Ishikawa (cell line): ENCODE measurements around the gene ARPC1A.

Source experiments
- CEBPB ChIP-seq: IDR thresholded peaks from 2 replicates; pipeline ENCODE4 v1.6.1; 2012
- CREB1 ChIP-seq: IDR thresholded peaks from 2 replicates; pipeline ENCODE4 v1.6.1; 2012; ENCODE audit warnings: low read depth
- EGR1 ChIP-seq: IDR thresholded peaks from 2 replicates; pipeline ENCODE4 v1.6.1; 2012
- EP300 ChIP-seq: IDR thresholded peaks from 2 replicates; pipeline ENCODE4 v1.6.1; 2012; ENCODE audit warnings: borderline replicate concordance
- FOXM1 ChIP-seq: IDR thresholded peaks from 2 replicates; pipeline ENCODE4 v1.6.1; 2012; ENCODE audit warnings: low read depth, borderline replicate concordance
- MAX ChIP-seq: IDR thresholded peaks from 2 replicates; pipeline ENCODE4 v1.6.1; 2012
- NFIC ChIP-seq: IDR thresholded peaks from 2 replicates; pipeline ENCODE4 v1.6.1; 2012
- RAD21 ChIP-seq: IDR thresholded peaks from 2 replicates; pipeline ENCODE4 v1.6.1; 2012; ENCODE audit warnings: low read depth
- REST ChIP-seq: IDR thresholded peaks from 2 replicates; pipeline ENCODE4 v1.6.1; 2012; ENCODE audit warnings: low read depth, mild to moderate bottlenecking
- TAF1 ChIP-seq: IDR thresholded peaks from 2 replicates; pipeline ENCODE4 v1.6.1; 2012; ENCODE audit warnings: low read depth, mild to moderate bottlenecking
- TCF12 ChIP-seq: IDR thresholded peaks from 2 replicates; pipeline ENCODE4 v1.6.1; 2012; ENCODE audit warnings: low read depth
- TEAD4 ChIP-seq: IDR thresholded peaks from 2 replicates; pipeline ENCODE4 v1.6.1; 2012
- USF1 ChIP-seq: IDR thresholded peaks from 2 replicates; pipeline ENCODE4 v1.6.1; 2012
- YY1 ChIP-seq: IDR thresholded peaks from 2 replicates; pipeline ENCODE4 v1.6.1; 2012; ENCODE audit warnings: low read depth
- ZBTB7A ChIP-seq: IDR thresholded peaks from 2 replicates; pipeline ENCODE4 v1.6.1; 2012; ENCODE audit warnings: low read depth

The ARPC1A gene

GRCh38 chr7:99398891-99399445 lies 73.3 kb downstream of the ARPC1A start:
- TF ChIP-seq TAF1 (no peak), FOXM1 (no peak), ZBTB7A (no peak), EP300 (no peak), USF1 (no peak), REST (no peak), CEBPB (no peak), RAD21 (no peak), EGR1 (no peak), TCF12 (no peak), CREB1 (no peak)

- TF ChIP-seq USF1 (no peak), EP300 (no peak), TEAD4 (no peak), MAX (no peak), REST (no peak), RAD21 (no peak), NFIC (no peak), EGR1 (no peak), TAF1 (no peak), TCF12 (no peak)
These were observed 73.9 kb downstream of the ARPC1A start for GRCh38 chr7:99399597-99399996.

GRCh38 chr7:99402854-99403253 lies 77.2 kb downstream of the ARPC1A start:
- TF ChIP-seq TCF12 (no peak), TAF1 (no peak), CEBPB (no peak), REST (no peak), YY1 (no peak), NFIC (no peak), USF1 (no peak), EGR1 (no peak), CREB1 (no peak), MAX (no peak), RAD21 (no peak), FOXM1 (no peak), EP300 (no peak)

GRCh38 chr7:99403764-99404163 lies 78.1 kb downstream of the ARPC1A start:
- TF ChIP-seq CEBPB (no peak), TAF1 (no peak), TEAD4 (no peak), USF1 (no peak), REST (no peak), TCF12 (no peak), RAD21 (no peak), ZBTB7A (no peak), FOXM1 (no peak), EP300 (no peak), EGR1 (no peak), NFIC (no peak), YY1 (no peak), MAX (no peak), CREB1 (no peak)
